NT2/D1 (cell line): ENCODE data around the gene SV2C.
"Not testable (repeated sequence)": the region's sequence is repeated elsewhere in the genome, so short reads cannot be mapped to it uniquely, and the experiment has no call there.

ENCODE experiments used
- DNase-seq: peaks from one replicate; pipeline ENCODE4 v3.0.0-alpha.2; 2011; ENCODE audit warnings: low read depth, low spot score
- H3K27me3 ChIP-seq: 2 replicates; pipeline ENCODE4 v1.6.0; 2011; ENCODE audit warnings: mild to moderate bottlenecking; ENCODE audit not compliant: insufficient read length, insufficient read depth
- H3K36me3 ChIP-seq: 2 replicates; pipeline ENCODE4 v1.6.1; 2011; ENCODE audit warnings: mild to moderate bottlenecking, low read length, mixed read lengths; ENCODE audit not compliant: insufficient read depth, insufficient read length
- H3K4me1 ChIP-seq: 2 replicates; pipeline ENCODE4 v1.5.1; 2011; ENCODE audit not compliant: insufficient read depth, insufficient read length
- H3K4me3 ChIP-seq: 2 replicates; pipeline ENCODE4 v1.5.1; 2011; ENCODE audit warnings: low read depth; ENCODE audit not compliant: insufficient read length
- H3K9ac ChIP-seq: 2 replicates; pipeline ENCODE4 v1.6.0; 2011; ENCODE audit warnings: low read depth; ENCODE audit not compliant: insufficient read length
- H3K9me3 ChIP-seq: 2 replicates; pipeline ENCODE4 v1.5.1; 2011; ENCODE audit warnings: mild to moderate bottlenecking, low read length; ENCODE audit not compliant: insufficient read depth
- SUZ12 ChIP-seq: IDR thresholded peaks from 2 replicates; pipeline ENCODE4 v1.6.1; 2011; ENCODE audit not compliant: insufficient read length, insufficient read depth; ENCODE audit errors: extremely low read depth
- YY1 ChIP-seq: IDR thresholded peaks from 2 replicates; pipeline ENCODE4 v1.6.1; 2011; ENCODE audit not compliant: insufficient read length, insufficient read depth
- ZNF274 ChIP-seq: IDR thresholded peaks from 2 replicates; pipeline ENCODE4 v1.6.1; 2011; ENCODE audit warnings: mild to moderate bottlenecking, low read depth, low read length

SV2C gene

DNA sequence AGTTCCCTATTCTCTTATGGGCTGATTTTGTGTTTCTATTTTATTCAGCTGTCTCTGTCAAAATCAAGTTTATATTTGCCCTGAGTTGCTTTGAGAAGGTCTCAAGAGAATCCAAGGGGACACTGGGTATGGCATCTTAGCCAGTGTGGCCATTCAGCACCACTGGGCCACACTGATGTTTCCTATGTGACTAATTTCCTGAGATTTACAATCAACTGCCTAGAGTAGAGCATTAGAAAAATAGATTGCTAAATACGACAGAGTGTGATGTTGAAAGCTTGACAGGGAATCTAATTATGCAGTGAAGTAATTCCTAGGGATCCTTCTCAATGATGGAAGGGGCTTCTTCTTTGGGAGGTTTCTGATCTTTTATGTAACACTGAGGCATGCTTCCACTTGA lies 141.7 kb downstream of the SV2C start:
- no peak overlapping the region for H3K9ac ChIP-seq

GRCh38 chr5:76225336-76225735 lies 142.2 kb downstream of the SV2C start:
- DNase-seq: no peak
- H3K9me3 ChIP-seq: no peaks in the 10 kb centered on the region
- H3K27me3 ChIP-seq: no peaks in the 10 kb centered on the region
- no peak overlapping the region for H3K4me3 ChIP-seq
- H3K36me3 ChIP-seq: no peaks in the 10 kb centered on the region
- no peak for TF ChIP-seq SUZ12
- no peak for TF ChIP-seq YY1
- TF ChIP-seq ZNF274: no peak
- H3K4me1 ChIP-seq: no peaks in the 10 kb centered on the region
- H3K9ac ChIP-seq: no peak overlapping the region

More for the DNA sequence above, 141.7 kb downstream of the SV2C start:
- Histone ChIP-seq H3K9me3 (no peaks in the 10 kb centered on the region), H3K36me3 (no peaks in the 10 kb centered on the region), H3K4me3 (no peak overlapping the region), H3K27me3 (no peaks in the 10 kb centered on the region), H3K4me1 (no peaks in the 10 kb centered on the region)
- no peak for TF ChIP-seq SUZ12
- TF ChIP-seq ZNF274: no peak
- no peak for TF ChIP-seq YY1
- no peak for DNase-seq

- H3K27me3 ChIP-seq: no peaks in the 10 kb centered on the region
- H3K9ac ChIP-seq: no peak overlapping the region
- no peak for DNase-seq
- H3K4me3 ChIP-seq: no peak overlapping the region
- TF ChIP-seq ZNF274 (no peak), SUZ12 (no peak), YY1 (no peak)
- no peaks in the 10 kb centered on the region for H3K4me1 ChIP-seq
- H3K36me3 ChIP-seq: no peaks in the 10 kb centered on the region
- no peaks in the 10 kb centered on the region for H3K9me3 ChIP-seq
Observed at GRCh38 chr5:76229900-76230299, 146.7 kb downstream of the SV2C start.

- DNase-seq: no peak
- TF ChIP-seq SUZ12 (no peak), ZNF274 (no peak), YY1 (no peak)
- Histone ChIP-seq H3K36me3 (no peaks in the 10 kb centered on the region), H3K4me1 (no peaks in the 10 kb centered on the region), H3K9ac (no peak overlapping the region), H3K27me3 (no peaks in the 10 kb centered on the region), H3K4me3 (no peak overlapping the region), H3K9me3 (no peaks in the 10 kb centered on the region)
Observed at GRCh38 chr5:76230711-76231285, 147.6 kb downstream of the SV2C start.

- no peak overlapping the region for H3K9ac ChIP-seq
- H3K36me3 ChIP-seq: no peaks in the 10 kb centered on the region
- DNase-seq: no peak
- no peaks in the 10 kb centered on the region for H3K9me3 ChIP-seq
- TF ChIP-seq ZNF274: no peak
- TF ChIP-seq SUZ12: no peak
- TF ChIP-seq YY1: no peak
- no peaks in the 10 kb centered on the region for H3K27me3 ChIP-seq
- H3K4me1 ChIP-seq: no peaks in the 10 kb centered on the region
- no peak overlapping the region for H3K4me3 ChIP-seq
Observed at GRCh38 chr5:76234665-76235064, 151.5 kb downstream of the SV2C start.

- Histone ChIP-seq H3K4me3 (no peak overlapping the region), H3K9ac (no peak overlapping the region), H3K27me3 (no peaks in the 10 kb centered on the region), H3K9me3 (no peaks in the 10 kb centered on the region), H3K4me1 (no peaks in the 10 kb centered on the region), H3K36me3 (no peaks in the 10 kb centered on the region)
- TF ChIP-seq ZNF274 (no peak), YY1 (no peak), SUZ12 (no peak)
- DNase-seq: no peak
Observed at GRCh38 chr5:76236684-76237083, 153.5 kb downstream of the SV2C start.

DNA sequence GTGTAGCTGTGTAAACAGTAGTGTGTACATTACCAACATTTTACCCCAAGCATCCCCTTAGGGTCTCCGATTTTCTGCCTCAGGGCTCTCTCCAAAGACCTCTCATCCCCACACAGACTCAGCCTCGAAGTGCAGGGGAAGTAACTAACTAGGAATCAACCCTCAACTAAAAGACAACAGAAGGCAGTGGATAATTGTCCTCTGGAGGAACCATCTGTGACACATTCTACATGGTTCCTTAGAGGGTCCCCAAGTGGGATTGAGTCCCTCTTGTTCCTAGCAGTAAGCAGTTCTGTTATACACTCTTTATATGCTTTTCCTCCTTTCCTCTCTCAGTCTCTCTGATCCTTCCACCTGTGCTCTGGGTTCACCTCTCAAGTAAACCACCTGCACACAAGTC lies 157.2 kb downstream of the SV2C start:
- no peak for DNase-seq
- TF ChIP-seq SUZ12 (no peak), YY1 (no peak), ZNF274 (no peak)
- Histone ChIP-seq H3K27me3 (no peaks in the 10 kb centered on the region), H3K9me3 (no peaks in the 10 kb centered on the region), H3K36me3 (no peaks in the 10 kb centered on the region), H3K4me3 (no peak overlapping the region), H3K4me1 (no peaks in the 10 kb centered on the region), H3K9ac (no peak overlapping the region)

DNA sequence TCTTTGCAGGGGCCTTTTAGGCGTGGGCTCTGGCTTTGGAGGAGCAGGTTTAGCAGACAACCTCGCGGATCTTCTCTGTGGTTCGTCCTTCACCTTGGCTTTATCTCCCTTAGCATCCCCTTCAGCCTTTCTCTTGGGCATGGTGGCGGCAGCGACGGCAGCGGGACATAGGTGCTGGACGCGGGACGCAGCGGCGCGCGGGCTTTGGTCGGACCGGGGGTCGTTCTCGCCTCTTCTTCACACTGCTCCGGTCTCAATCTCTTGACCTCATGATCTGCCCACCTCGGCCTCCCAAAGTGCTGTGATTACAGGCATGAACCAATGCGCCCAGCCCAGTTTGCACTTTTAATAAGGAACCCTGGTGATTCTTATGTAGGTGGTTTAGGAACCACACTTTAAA lies 159.0 kb downstream of the SV2C start:
- DNase-seq, H3K9me3 ChIP-seq, H3K9ac ChIP-seq, H3K4me1 ChIP-seq, H3K36me3 ChIP-seq, H3K27me3 ChIP-seq, H3K4me3 ChIP-seq: not testable (repeated sequence)
